Neural crest cell (in vitro differentiated cells): ENCODE results near the gene SMIM24. TPM values are rescaled to one million over a fixed set of nuclear protein-coding genes. Genes with fewer than 3 reads are reported as not detected.

Source experiments
- DNase-seq: peaks from one replicate; pipeline ENCODE4 v3.0.0; 2021; ENCODE audit warnings: low read depth, mixed read lengths, low spot score
- H3K27ac Mint-ChIP-seq: one replicate; pipeline ENCODE4 v1.8.0; 2021; ENCODE audit warnings: mild to moderate bottlenecking, mixed read lengths; ENCODE audit not compliant: unreplicated experiment
- H3K27me3 Mint-ChIP-seq: 2 replicates; pipeline ENCODE4 v1.8.0; 2021; ENCODE audit warnings: low read depth, mild to moderate bottlenecking, mixed read lengths
- H3K36me3 Mint-ChIP-seq: 2 replicates; pipeline ENCODE4 v1.8.0; 2021; ENCODE audit warnings: low read depth, mild to moderate bottlenecking, mixed read lengths
- H3K4me1 Mint-ChIP-seq: 2 replicates; pipeline ENCODE4 v1.8.0; 2021; ENCODE audit warnings: mixed read lengths
- H3K4me3 Mint-ChIP-seq: one replicate; pipeline ENCODE4 v1.8.0; 2021; ENCODE audit warnings: mild to moderate bottlenecking, mixed read lengths
- H3K9me3 Mint-ChIP-seq: 2 replicates; pipeline ENCODE4 v1.8.0; 2021; ENCODE audit warnings: mixed read lengths
- total RNA-seq: library from RNA; stranded (reverse); gene quantifications from 2 replicates; pipeline ENCODE4 v1.2.1, GENCODE V29; 2021
- TF ChIP-seq, protein P1 (sequence below): fragments of 200-600 bp; sonication (generic); conservative IDR thresholded peaks from 2 replicates; pipeline ENCODE4 v1.5.0; 2021; ENCODE audit warnings: antibody characterized with exemption, mild to moderate bottlenecking

Gene SMIM24
- total RNA-seq, 1 donor from 2014 or later: not detected

DNA sequence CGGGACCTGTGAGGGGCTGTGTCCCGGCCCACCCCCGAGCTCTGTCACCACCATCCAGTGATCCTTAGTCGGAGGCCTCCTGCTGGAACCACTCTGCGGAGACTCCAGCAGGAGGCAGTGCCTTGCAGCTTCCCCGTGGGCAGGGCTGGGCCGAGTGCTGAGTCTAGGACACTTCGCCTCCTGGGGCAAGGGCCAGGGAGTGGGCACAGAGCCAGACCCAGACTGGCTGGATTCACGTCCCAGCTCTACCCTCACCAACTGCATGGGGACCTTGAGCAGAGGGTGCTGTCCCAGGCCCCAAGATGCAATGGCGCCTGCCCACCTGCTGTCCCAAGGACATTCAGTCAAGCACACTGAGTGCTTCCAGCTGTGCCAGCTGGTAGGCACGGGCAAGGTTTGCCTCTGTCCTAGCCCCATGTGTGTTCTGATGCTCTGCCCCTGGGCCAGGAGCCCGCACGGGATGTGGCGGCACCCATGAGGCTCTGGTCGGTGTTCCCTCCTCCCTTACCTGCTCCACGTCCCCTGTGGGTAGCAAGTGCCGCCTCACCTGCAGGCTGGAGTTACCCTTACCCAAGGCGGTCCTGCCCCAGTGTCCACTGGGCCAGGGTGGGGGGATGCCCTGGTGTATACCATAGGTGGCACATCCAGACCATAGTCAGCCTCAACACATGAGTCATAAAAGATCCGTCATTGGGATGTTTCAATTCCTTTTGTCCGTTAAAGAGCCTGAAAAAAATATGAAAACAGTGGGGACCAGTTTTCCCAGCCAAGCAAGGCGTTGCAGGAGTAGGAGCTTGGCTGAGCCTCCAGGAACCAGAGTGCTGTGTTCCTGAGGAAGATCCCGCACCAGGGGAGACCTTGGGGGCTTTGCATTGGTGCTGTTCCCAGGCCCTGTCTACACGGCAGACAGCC is 33.2 kb upstream of the SMIM24 start:
- Mint-ChIP-seq H3K36me3 (peaks cover 2% of the 10 kb centered on the region), H3K27me3 (no peaks in the 10 kb centered on the region), H3K27ac (no peak overlapping the region), H3K4me3 (peak overlapping the region; percentile 27), H3K9me3 (no peaks in the 10 kb centered on the region), H3K4me1 (peaks cover 9% of the 10 kb centered on the region)
- DNase-seq: no peak
- TF ChIP-seq, protein P1, sequence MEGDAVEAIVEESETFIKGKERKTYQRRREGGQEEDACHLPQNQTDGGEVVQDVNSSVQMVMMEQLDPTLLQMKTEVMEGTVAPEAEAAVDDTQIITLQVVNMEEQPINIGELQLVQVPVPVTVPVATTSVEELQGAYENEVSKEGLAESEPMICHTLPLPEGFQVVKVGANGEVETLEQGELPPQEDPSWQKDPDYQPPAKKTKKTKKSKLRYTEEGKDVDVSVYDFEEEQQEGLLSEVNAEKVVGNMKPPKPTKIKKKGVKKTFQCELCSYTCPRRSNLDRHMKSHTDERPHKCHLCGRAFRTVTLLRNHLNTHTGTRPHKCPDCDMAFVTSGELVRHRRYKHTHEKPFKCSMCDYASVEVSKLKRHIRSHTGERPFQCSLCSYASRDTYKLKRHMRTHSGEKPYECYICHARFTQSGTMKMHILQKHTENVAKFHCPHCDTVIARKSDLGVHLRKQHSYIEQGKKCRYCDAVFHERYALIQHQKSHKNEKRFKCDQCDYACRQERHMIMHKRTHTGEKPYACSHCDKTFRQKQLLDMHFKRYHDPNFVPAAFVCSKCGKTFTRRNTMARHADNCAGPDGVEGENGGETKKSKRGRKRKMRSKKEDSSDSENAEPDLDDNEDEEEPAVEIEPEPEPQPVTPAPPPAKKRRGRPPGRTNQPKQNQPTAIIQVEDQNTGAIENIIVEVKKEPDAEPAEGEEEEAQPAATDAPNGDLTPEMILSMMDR: no peak

DNA sequence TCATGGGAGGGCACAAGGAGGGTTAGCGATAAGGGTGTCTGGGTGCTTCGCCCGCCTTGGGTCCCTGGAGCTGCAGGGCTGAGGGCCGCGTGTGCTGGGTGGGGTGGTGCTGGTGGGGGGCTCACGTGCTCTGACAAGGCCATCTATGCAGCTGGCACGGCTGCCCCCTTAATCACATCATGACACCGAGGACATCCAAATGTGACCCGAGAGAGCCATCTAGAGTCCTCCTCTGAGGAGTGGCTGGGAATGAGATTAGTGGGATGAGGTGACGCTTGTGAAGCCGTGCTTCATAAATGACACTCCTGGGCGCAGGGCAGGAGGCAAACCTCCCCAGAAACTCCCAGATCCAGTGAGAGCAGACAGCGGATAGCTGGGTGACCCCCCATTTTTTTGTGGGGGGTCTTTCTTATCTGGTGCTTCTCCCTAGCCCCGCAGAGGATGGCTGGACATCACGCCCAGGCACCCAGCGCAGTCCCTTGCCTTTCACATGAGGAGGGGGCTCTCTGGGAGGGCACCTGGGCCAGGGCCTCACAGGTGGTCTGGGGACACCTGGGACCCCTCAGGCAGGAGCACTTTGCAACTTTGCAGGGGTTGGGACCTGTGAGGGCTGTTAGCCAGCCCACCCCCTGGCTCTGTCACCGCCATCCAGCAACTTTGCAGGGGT is 32.4 kb upstream of the SMIM24 start:
- peak overlapping the region; percentile 41 for H3K4me3 Mint-ChIP-seq
- no peak for DNase-seq
- TF ChIP-seq, protein P1: no peak
- peaks cover 2% of the 10 kb centered on the region for H3K36me3 Mint-ChIP-seq
- H3K27me3 Mint-ChIP-seq: no peaks in the 10 kb centered on the region
- no peaks in the 10 kb centered on the region for H3K9me3 Mint-ChIP-seq
- H3K27ac Mint-ChIP-seq: no peak overlapping the region
- H3K4me1 Mint-ChIP-seq: peaks cover 13% of the 10 kb centered on the region

DNA sequence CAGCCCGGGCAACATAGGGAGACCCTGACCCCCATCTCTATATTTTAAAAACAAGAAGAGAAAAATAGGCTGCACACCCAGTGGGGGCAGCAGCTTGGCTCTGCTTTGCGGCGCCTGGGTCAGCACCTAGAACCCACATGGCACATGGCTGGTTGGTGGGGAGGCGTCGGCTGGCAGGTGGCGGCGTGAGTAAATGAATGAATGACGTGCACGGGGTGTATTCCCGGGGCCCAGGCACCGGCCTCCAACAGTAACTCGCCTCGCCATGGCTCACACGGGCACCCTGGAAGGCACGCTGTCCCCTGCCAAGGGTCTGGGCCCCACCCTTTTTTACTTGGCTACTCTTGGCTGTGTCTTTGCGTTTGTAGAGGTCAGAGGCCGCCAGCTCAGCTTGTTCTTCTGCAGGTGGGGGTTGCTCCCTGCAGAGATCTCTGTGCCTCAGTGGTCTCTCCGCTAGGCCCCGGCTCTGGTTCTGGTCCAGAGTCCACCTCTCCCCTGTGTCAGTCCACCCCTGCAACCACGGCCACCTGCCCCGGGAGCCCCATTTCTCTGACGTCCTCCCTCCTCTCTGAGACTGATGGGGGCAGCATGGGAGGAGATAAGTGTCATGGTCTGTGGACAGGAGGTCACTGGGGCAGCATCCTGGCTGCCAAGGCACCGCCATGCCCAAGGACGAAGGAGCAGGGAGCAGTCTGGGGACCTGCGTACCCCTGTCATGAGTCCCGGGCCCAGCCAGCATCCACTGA is 31.4 kb upstream of the SMIM24 start:
- DNase-seq: no peak
- H3K36me3 Mint-ChIP-seq: peaks cover 2% of the 10 kb centered on the region
- no peaks in the 10 kb centered on the region for H3K9me3 Mint-ChIP-seq
- peaks cover 23% of the 10 kb centered on the region for H3K4me1 Mint-ChIP-seq
- no peaks in the 10 kb centered on the region for H3K27me3 Mint-ChIP-seq
- no peak overlapping the region for H3K27ac Mint-ChIP-seq
- H3K4me3 Mint-ChIP-seq: no peak overlapping the region
- TF ChIP-seq, protein P1: no peak

DNA sequence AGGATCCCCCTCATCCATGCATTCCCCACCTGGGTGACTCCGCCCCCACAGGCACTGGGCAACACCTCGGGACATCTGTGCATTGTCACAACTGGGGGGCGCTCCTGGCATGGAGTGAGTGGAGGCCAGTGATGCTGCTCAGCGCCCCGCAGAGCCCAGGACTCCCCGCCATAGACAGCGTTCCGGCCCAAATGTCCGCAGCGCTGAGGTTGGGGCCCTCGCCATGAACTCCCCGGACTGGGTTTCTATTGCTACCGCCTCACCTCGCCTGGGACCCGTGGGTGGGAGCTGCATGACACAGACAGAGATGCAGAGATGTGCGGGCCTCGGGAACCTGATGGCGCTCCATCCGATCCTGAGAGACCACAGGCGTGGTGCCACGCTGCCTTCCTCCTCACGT is 30.4 kb upstream of the SMIM24 start:
- Mint-ChIP-seq H3K9me3 (no peaks in the 10 kb centered on the region), H3K36me3 (peaks cover 2% of the 10 kb centered on the region), H3K27me3 (no peaks in the 10 kb centered on the region), H3K4me3 (no peak overlapping the region), H3K27ac (no peak overlapping the region), H3K4me1 (peaks cover 26% of the 10 kb centered on the region)
- TF ChIP-seq, protein P1: no peak
- DNase-seq: no peak

DNA sequence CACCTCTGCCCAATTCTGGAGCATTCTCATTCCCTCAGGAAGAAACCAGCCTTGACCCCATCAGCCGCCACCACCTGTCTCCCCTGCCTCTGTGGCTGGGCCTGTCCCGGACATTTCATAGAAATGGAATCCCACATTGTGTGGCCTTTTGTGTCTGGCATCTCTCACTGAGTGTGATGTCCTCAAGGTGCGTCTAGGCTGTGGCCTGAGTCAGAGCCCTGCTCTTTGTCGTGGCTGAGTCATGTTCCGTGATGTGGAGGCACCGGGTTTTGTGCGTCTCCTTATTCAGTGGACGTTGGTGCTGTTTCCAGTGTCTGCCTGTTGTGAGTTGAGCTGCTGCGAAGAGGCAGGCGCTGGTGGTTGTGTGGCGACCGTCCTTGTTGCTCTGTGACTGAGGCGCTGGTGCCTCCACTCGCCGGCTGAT is 29.3 kb upstream of the SMIM24 start:
- no peaks in the 10 kb centered on the region for H3K9me3 Mint-ChIP-seq
- peaks cover 34% of the 10 kb centered on the region for H3K4me1 Mint-ChIP-seq
- H3K27me3 Mint-ChIP-seq: no peaks in the 10 kb centered on the region
- TF ChIP-seq, protein P1: no peak
- H3K27ac Mint-ChIP-seq: peak overlapping the region; percentile 50
- DNase-seq: no peak
- peak overlapping the region; percentile 88 for H3K4me3 Mint-ChIP-seq
- H3K36me3 Mint-ChIP-seq: peaks cover 2% of the 10 kb centered on the region
